Measurements from ENCODE around the gene C19orf73. TPM values are rescaled to one million over a fixed set of nuclear protein-coding genes. Genes with fewer than 3 reads are reported as not detected.

C19orf73 gene
- total and polyA plus RNA-seq, 9 of the 15 experiments (the other 6 are each of a cell fraction or from before 2014, with no cell fraction given) = 0.08 to 7.4 (median 1.4) TPM

GRCh38 chr19:49114630-49115363, 4.1 kb downstream of the C19orf73 start (continued):
- TF ChIP-seq ZBTB40 (IDR thresholded peaks at IDR 0.05) = 0 out of 2 replicates have a peak, but pooled peaks have one; percentile 21
- no peak for TF ChIP-seq ZBTB40 (CRISPR knock-in tag; IDR thresholded peaks at IDR 0.05)
- TF ChIP-seq CHCHD3 (CRISPR knock-in tag; IDR thresholded peaks at IDR 0.05) = no peak
- no peak for TF ChIP-seq ATF1 (CRISPR knock-in tag; IDR thresholded peaks at IDR 0.05)
- peak; percentile 64 for TF ChIP-seq ATF1 (tag; IDR thresholded peaks at IDR 0.05)
- TF ChIP-seq SIX5 (IDR thresholded peaks at IDR 0.05; ENCODE audit: borderline replicate concordance in 1 of 2, insufficient read depth in 1 of 2, low read depth in 1 of 2, low read length in 2 of 2) = peak; percentile 50 to 59; a peak in 3 of 4 replicates
- TF ChIP-seq ZNF347 (CRISPR knock-in tag; IDR thresholded peaks at IDR 0.05; ENCODE audit: low read depth) = no peak
- TF ChIP-seq CREM (IDR thresholded peaks at IDR 0.05; ENCODE audit: low read depth) = peak; percentile 31; the same call in 1 of the 2 replicates
- no peak for TF ChIP-seq NR2C1 (IDR thresholded peaks at IDR 0.05)
- peak; percentile 27; the same call in 1 of the 2 replicates for TF ChIP-seq NR2C1 (tag; IDR thresholded peaks at IDR 0.05)
- peak; percentile 67; the same call in 1 of the 2 replicates for TF ChIP-seq ZBTB9 (CRISPR knock-in tag; IDR thresholded peaks at IDR 0.05)
- no peak for TF ChIP-seq ZNF165 (CRISPR knock-in tag; IDR thresholded peaks at IDR 0.05; ENCODE audit: borderline replicate concordance)
- TF ChIP-seq PREB (CRISPR knock-in tag; IDR thresholded peaks at IDR 0.05) = no peak
- TF ChIP-seq SIN3A (IDR thresholded peaks at IDR 0.05; ENCODE audit: borderline replicate concordance in 2 of 2, control insufficient read depth in 1 of 2, low read depth in 2 of 2, low read length in 2 of 2) = peak in 1 of 2 experiments; percentile 40; a peak in 1 of 4 replicates
- 0 out of 2 replicates have a peak, but pooled peaks have one; percentile 14 for TF ChIP-seq CTBP1 (IDR thresholded peaks at IDR 0.05; ENCODE audit: borderline replicate concordance)
- TF ChIP-seq SAP30 (IDR thresholded peaks at IDR 0.05; ENCODE audit: borderline replicate concordance, insufficient read depth, low read depth, low read length, poor library complexity, severe bottlenecking) = peak; percentile 46

Data from K562 (cell line).